Stimulated activated CD4-positive, alpha-beta T cell treated with anti-CD3 and anti-CD28 coated beads, Interleukin-4, amount 100 ng/mL, for 4 hours (primary cell): ENCODE results near the gene TLR4.

Experiments used
- DNase-seq, 2 experiments: peaks; one replicate each; pipeline ENCODE4 v3.0.0-alpha.2; 2020

Gene TLR4

GRCh38 chr9:117746263-117746662 lies 42.1 kb downstream of the TLR4 start:
- DNase-seq: no peak

- no peak for DNase-seq
Observed at GRCh38 chr9:117747386-117747970, 43.3 kb downstream of the TLR4 start.

GRCh38 chr9:117750401-117750800 lies 46.2 kb downstream of the TLR4 start:
- no peak for DNase-seq

GRCh38 chr9:117752894-117753293 lies 48.7 kb downstream of the TLR4 start:
- no peak for DNase-seq

- DNase-seq: no peak
Observed at GRCh38 chr9:117757561-117758190, 53.5 kb downstream of the TLR4 start.

- DNase-seq: no peak
Observed at GRCh38 chr9:117763314-117763713, 59.1 kb downstream of the TLR4 start.

GRCh38 chr9:117768750-117769395 lies 64.7 kb downstream of the TLR4 start:
- no peak for DNase-seq

GRCh38 chr9:117771136-117771535 lies 66.9 kb downstream of the TLR4 start:
- no peak for DNase-seq

GRCh38 chr9:117772960-117773359 lies 68.8 kb downstream of the TLR4 start:
- DNase-seq: no peak
